ENCODE results near the gene RAB1A. TPM values are rescaled to one million over a fixed set of nuclear protein-coding genes. Genes with fewer than 3 reads are reported as not detected.

RAB1A gene
- total RNA-seq, 2 donors from 2014 or later: 66.8 to 72.3 TPM

DNA sequence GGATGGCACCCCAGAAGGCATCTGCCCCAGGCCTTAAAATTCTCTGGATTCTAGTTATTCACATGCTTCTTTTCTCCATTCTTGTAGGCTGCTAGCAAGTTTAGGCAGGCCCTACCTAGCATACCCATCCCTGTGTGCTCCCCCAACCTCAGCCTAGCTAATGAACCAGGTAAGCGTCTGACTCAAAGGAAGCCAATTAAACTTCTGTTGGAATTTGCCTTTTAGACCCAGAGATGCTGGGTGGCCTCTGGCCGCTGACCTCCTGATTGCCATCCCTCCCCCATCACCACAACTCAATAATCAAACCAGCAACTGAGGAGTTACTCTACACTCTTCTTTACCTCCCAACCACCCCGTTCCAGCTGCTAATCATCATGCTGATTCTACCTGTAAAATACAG lies 92.7 kb downstream of the RAB1A start:
- Mint-ChIP-seq H3K9me3 (no peaks in the 10 kb centered on the region), H3K27ac (no peak overlapping the region), H3K36me3 (no peaks in the 10 kb centered on the region)
- no peak for ATAC-seq
- no peak for DNase-seq (ENCODE audit: low spot score in 2 of 2)

Other genes with a start within 250 kb of the RAB1A start
- 10 to 100 TPM in 1 of 2 donors, 1 to 10 TPM in 1; 4.1 to 16.9 TPM for gene SLC1A4, start 140.7 kb downstream of the RAB1A start, total RNA-seq
- 1 to 10 TPM; 4.1 to 4.2 TPM for gene CEP68, start 73.7 kb downstream of the RAB1A start, total RNA-seq
- 100 to 1,000 TPM; 345 to 382 TPM for gene ACTR2, start 97.7 kb upstream of the RAB1A start, total RNA-seq

Measured in activated naive CD4-positive, alpha-beta T cell treated with anti-CD3 and anti-CD28 coated beads, Interleukin-2, amount 50 U/mL, for 72 hours (primary cell).